Activated CD4-positive, alpha-beta T cell treated with anti-CD3 and anti-CD28 coated beads for 24 hours (primary cell): ENCODE data around the gene HIC1.

Experiments
- DNase-seq, 2 donors: peaks; one replicate each; pipeline ENCODE4 v3.0.0-alpha.2; 2020; ENCODE audit warnings: low read depth in 2 of 2

HIC1 gene

GRCh38 chr17:2025622-2026309 is 29.1 kb upstream of the HIC1 start:
- no peak for DNase-seq

- DNase-seq = no peak
Measured at GRCh38 chr17:2027528-2028233, 27.2 kb upstream of the HIC1 start.

GRCh38 chr17:2028234-2028614 is 26.7 kb upstream of the HIC1 start:
- no peak for DNase-seq

- DNase-seq = no peak
Measured at GRCh38 chr17:2028737-2029136, 26.2 kb upstream of the HIC1 start.

- DNase-seq = peak; percentile 80 to 82
Measured at GRCh38 chr17:2029911-2030778, 24.8 kb upstream of the HIC1 start, which contains the start of gene DPH1. TSS of gene DPH1 (plus strand) at chr17:2030153. CDS start at chr17:2030170, 17 bp downstream.

- no peak for DNase-seq
Measured at GRCh38 chr17:2030779-2031163, 24.1 kb upstream of the HIC1 start.

- no peak for DNase-seq
Measured at GRCh38 chr17:2033153-2033552, 21.8 kb upstream of the HIC1 start.

GRCh38 chr17:2034157-2034556 is 20.7 kb upstream of the HIC1 start:
- no peak for DNase-seq

GRCh38 chr17:2034806-2035540 is 19.9 kb upstream of the HIC1 start:
- no peak for DNase-seq

- DNase-seq = no peak
Measured at GRCh38 chr17:2035541-2036488, 19.1 kb upstream of the HIC1 start.

GRCh38 chr17:2037155-2037554 is 17.7 kb upstream of the HIC1 start:
- no peak for DNase-seq

- DNase-seq = no peak
Measured at GRCh38 chr17:2040219-2040827, 14.6 kb upstream of the HIC1 start.

GRCh38 chr17:2040942-2041560 is 13.9 kb upstream of the HIC1 start:
- DNase-seq = no peak

GRCh38 chr17:2041561-2042389 is 13.1 kb upstream of the HIC1 start, which contains the start of gene OVCA2:
TSS of gene OVCA2 (plus strand) at chr17:2042022. CDS start at chr17:2042048, 26 bp downstream.
- DNase-seq = peak; percentile 97

- no peak for DNase-seq
Measured at GRCh38 chr17:2042390-2042847, 12.5 kb upstream of the HIC1 start.

- no peak for DNase-seq
Measured at GRCh38 chr17:2042933-2043332, 12.0 kb upstream of the HIC1 start.

- DNase-seq = no peak
Measured at GRCh38 chr17:2043785-2044184, 11.1 kb upstream of the HIC1 start.

- no peak for DNase-seq
Measured at GRCh38 chr17:2044263-2044894, 10.5 kb upstream of the HIC1 start.
